ENCODE results near the gene DNHD1. TPM values are rescaled to one million over a fixed set of nuclear protein-coding genes. Genes with fewer than 3 reads are reported as not detected.

The DNHD1 gene
- total and polyA plus RNA-seq, 2 of the 13 experiments (the other 11 are each of a cell fraction or from before 2014, with no cell fraction given) = 2.7 to 9.3 TPM

GRCh38 chr11:6603287-6604080, 106.4 kb downstream of the DNHD1 start, which contains the start of the genes ILK and RRP8 (continued):
- TF ChIP-seq ZNF574 (CRISPR knock-in tag; IDR thresholded peaks at IDR 0.05) = peak; percentile 100
- peak; percentile 94 for TF ChIP-seq ZNF772 (CRISPR knock-in tag; IDR thresholded peaks at IDR 0.05)
- TF ChIP-seq JARID2 (CRISPR knock-in tag; IDR thresholded peaks at IDR 0.05; ENCODE audit: insufficient replicate concordance) = no peak
- peak; percentile 88 for TF ChIP-seq ZNF607 (CRISPR knock-in tag; IDR thresholded peaks at IDR 0.05; ENCODE audit: borderline replicate concordance)
- no peak for TF ChIP-seq EZH2 (conservative IDR thresholded peaks at IDR 0.05; ENCODE audit: low read depth, low read length)
- peak; percentile 21; the same call in 1 of the 2 replicates for TF ChIP-seq FOXJ3 (CRISPR knock-in tag; IDR thresholded peaks at IDR 0.05; ENCODE audit: borderline replicate concordance)
- peak; percentile 59; the same call in 1 of the 2 replicates for TF ChIP-seq ZNF441 (CRISPR knock-in tag; IDR thresholded peaks at IDR 0.05; ENCODE audit: borderline replicate concordance)
- no peak for TF ChIP-seq NR2F1 (CRISPR knock-in tag; IDR thresholded peaks at IDR 0.05)
- TF ChIP-seq SKI (IDR thresholded peaks at IDR 0.05; ENCODE audit: partially characterized antibody) = peak; percentile 92
- TF ChIP-seq HES4 (CRISPR knock-in tag; IDR thresholded peaks at IDR 0.05; ENCODE audit: borderline replicate concordance) = peak; percentile 66; the same call in 1 of the 2 replicates
- no peak for TF ChIP-seq ARID3A (IDR thresholded peaks at IDR 0.05; ENCODE audit: low read depth, low read length)
- TF ChIP-seq RBAK (CRISPR knock-in tag; IDR thresholded peaks at IDR 0.05) = no peak
- TF ChIP-seq GABPB1 (CRISPR knock-in tag; IDR thresholded peaks at IDR 0.05) = peak; percentile 94
- TF ChIP-seq GATA4 (IDR thresholded peaks at IDR 0.05; ENCODE audit: borderline replicate concordance, low read depth) = peak; percentile 16; the same call in 1 of the 2 replicates
- peak; percentile 57; the same call in 1 of the 2 replicates for TF ChIP-seq ZBTB34 (CRISPR knock-in tag; IDR thresholded peaks at IDR 0.05)
- TF ChIP-seq ZBED4 (CRISPR knock-in tag; IDR thresholded peaks at IDR 0.05; ENCODE audit: borderline replicate concordance) = peak; percentile 90; the same call in 1 of the 2 replicates
- TF ChIP-seq NR3C1 (CRISPR knock-in tag; IDR thresholded peaks at IDR 0.05) = no peak
- peak; percentile 30; the same call in 1 of the 2 replicates for TF ChIP-seq TRIM24 (CRISPR knock-in tag; IDR thresholded peaks at IDR 0.05)

All from HepG2 (cell line).